GM21825 (cell line): Measurements from ENCODE around the gene PNPLA3.
A peak's percentile ranks its signal among the peaks of the same experiment; 100 is the strongest.

Experiments used
- ATAC-seq: cut with Tn5 transposase; IDR thresholded peaks from one replicate; pipeline ENCODE4 v1.9.1; 2021; ENCODE audit warnings: mild to moderate bottlenecking, moderate library complexity; ENCODE audit not compliant: unreplicated experiment

Gene PNPLA3

GRCh38 chr22:43923191-43923590 is 414 bp upstream of the PNPLA3 start:
- ATAC-seq, result no peak

DNA sequence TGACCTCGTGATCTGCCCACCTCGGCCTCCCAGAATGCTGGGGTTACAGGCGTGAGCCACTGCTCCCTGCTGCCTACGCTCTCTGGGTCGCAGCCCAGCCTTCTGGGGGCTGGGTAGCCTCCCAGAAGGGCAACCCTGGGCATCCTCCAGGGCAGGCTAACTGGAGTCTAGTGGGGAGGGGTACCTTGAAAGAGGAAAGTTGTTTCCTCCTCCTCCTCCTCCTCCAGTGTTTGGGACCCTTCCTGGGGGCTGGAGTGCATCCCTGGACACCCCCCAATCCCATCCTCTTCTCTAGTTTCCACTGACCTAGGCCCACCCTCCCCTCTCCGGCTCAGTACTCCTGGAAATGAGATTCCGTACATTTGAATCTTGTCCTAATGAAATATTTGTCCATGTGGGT is 1.3 kb downstream of the PNPLA3 start:
- ATAC-seq, result no peak

DNA sequence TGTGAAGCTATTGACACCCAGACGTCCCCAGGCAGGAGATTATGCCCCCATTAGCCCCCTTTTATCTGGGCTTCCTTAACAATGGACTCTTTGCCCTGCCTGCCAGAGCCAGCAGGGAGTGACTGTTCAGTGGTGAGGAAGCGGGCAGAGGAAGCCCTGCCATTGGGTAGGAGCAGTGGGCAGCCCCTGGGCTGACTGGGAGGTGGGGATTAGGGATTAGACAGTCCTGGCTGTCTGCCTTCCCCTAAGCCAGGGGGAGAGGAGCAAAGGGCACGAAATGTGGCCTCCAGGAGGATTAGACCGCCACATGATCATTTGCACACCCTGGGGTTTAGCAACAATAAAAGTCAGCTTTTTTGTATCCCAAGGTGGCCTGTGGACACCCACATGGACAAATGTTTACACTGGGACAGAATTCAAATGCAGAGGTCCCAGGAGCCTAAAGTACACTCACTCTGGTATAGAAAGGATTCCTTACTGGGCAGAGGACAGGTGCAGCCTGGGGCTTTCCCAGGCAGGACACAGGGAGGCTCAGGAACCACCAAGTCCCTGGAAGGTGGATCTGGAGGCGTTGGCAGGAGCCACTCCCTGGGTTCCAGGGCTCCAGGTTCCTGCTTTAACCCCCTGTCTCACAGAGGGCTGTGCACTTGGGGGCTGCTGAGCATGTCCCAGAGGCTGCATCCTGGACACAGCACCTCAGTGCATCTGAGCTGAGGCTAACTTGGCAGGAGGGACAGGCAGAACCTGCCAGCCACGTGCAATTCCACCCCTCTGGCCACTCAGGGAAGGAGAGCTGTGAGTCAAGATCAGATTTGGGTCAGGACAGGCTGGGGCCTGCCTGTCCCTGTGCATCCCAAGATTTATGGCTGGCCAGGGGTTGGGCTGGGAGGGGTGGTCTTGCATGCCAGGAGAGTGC is 2.1 kb downstream of the PNPLA3 start:
- no peak for ATAC-seq

DNA sequence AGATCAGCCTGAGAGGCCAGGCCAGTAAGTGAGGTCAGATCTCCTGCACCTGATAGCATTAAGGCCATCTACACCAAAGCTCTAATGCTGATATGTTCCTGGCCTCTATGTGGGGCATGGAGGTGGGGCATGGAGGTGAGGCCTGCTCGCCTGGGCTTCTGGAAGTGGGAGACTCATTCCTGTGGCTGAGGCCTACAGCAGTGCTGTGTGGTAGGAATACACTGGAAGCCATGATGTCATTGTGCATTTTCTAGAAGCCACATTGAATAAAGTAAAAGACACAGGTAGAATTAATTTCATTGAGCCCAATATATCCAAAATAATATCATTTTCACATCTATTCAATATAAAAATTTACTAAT is 2.7 kb downstream of the PNPLA3 start:
- no peak for ATAC-seq

DNA sequence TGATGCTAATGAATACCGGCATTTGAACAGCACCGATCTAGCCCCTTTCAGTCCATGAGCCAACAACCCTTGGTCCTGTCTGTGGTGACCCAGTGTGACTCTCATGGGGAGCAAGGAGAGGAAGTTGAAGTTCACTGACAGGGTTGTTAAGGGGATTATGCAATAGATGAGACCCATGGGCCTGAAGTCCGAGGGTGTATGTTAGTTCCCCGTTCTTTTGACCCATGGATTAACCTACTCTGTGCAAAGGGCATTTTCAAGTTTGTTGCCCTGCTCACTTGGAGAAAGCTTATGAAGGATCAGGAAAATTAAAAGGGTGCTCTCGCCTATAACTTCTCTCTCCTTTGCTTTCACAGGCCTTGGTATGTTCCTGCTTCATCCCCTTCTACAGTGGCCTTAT is 4.9 kb downstream of the PNPLA3 start:
- ATAC-seq, result no peak

DNA sequence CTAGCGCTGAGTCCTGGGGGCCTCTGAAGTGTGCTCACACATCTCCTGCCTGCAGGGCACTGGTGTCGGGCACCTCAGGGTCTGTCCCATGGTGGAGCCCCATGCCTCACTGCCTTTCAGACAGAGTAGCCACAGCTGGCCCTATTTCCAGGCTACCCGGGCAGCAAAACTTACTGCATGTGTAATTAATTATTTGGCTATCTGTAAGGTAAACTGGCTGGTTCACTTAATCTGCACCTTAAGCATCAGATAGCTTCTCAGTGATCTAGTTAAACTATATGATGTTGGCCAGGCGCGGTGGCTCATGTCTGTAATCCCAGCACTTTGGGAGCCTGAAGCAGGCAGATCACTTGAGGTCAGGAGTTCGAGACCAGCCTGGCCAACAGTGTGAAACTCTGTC is 5.3 kb downstream of the PNPLA3 start:
- no peak for ATAC-seq

- no peak for ATAC-seq
Measured at GRCh38 chr22:43931771-43932170, 8.2 kb downstream of the PNPLA3 start.

GRCh38 chr22:43941449-43941848 is 17.8 kb downstream of the PNPLA3 start:
- no peak for ATAC-seq

GRCh38 chr22:43944670-43945430 is 21.2 kb downstream of the PNPLA3 start:
- no peak for ATAC-seq

- no peak for ATAC-seq
Measured at GRCh38 chr22:43945632-43946383, 22.2 kb downstream of the PNPLA3 start.

GRCh38 chr22:43946384-43946667 is 22.7 kb downstream of the PNPLA3 start:
- ATAC-seq, result no peak

GRCh38 chr22:43948836-43949406 is 25.3 kb downstream of the PNPLA3 start:
- ATAC-seq, result no peak

DNA sequence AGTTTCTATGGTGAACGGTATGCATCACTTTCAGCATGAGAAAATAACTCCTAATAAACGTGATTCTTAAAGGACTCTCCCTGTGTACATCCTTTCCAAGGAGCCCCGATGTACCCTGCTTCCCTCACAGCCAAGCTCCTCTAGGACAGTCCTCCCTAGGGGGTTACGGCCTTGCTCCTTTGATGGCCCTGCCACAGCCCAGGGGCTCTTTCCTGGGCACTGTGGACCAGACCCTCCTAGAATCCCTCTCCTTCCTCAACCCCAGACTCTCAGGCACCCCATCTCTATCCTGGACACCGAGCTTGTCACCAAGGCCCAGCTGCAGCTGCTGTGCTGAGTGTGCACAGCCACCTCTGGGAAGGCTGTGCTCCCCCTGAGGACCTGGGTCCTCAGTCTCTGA is 27.8 kb downstream of the PNPLA3 start:
- no peak for ATAC-seq

DNA sequence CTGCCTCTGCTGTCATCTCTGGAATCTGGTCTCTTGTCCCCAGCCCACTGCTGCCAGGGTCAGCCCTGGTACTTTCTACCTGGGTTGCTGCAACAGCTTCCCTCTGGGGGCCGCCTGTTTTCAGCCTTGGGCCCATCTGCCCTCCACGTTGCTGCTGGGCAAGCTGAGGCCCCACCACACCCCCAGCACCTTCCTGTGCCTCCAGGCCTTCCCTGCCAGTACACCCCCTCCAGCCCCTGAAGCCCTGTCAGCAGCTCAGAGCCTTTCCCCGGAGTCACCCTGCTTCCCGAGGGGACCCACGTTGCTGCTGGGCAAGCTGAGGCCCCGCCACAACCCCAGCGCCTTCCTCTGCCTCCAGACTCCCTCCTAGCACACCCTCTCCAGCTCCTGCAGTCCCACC is 28.4 kb downstream of the PNPLA3 start:
- ATAC-seq, result no peak

GRCh38 chr22:43953988-43954785 is 30.6 kb downstream of the PNPLA3 start:
- ATAC-seq, result no peak

GRCh38 chr22:43955040-43955882 is 31.7 kb downstream of the PNPLA3 start, which contains the start of gene SAMM50:
TSS of gene SAMM50 (plus strand) at chr22:43955442. CDS start at chr22:43955578, 136 bp downstream.
- ATAC-seq, result peak; percentile 85

GRCh38 chr22:43955883-43956782 is 32.5 kb downstream of the PNPLA3 start:
- ATAC-seq, result no peak

GRCh38 chr22:43956805-43957463 is 33.3 kb downstream of the PNPLA3 start:
- ATAC-seq, result no peak
